CD4-positive, alpha-beta T cell treated with Interleukin-17A for 1 hour (primary cell): ENCODE measurements around the gene ATP5F1A.
"Not testable (repeated sequence)": the region's sequence is repeated elsewhere in the genome, so short reads cannot be mapped to it uniquely, and the experiment has no call there.

Experiments
- DNase-seq: peaks from one replicate; pipeline ENCODE4 v3.0.0-alpha.2; 2020

The ATP5F1A gene

GRCh38 chr18:46097801-46098615 lies at the start of gene ATP5F1A:
Gene ATP5F1A (minus strand): TSS chr18:46098296. CDS start chr18:46098231, 65 bp downstream.
- peak; percentile 84 for DNase-seq

GRCh38 chr18:46141199-46141598 lies 43.1 kb upstream of the ATP5F1A start:
- DNase-seq = no peak

- no peak for DNase-seq
Measured at GRCh38 chr18:46140173-46140572, 42.1 kb upstream of the ATP5F1A start.

- DNase-seq = no peak
Measured at GRCh38 chr18:46134920-46135675, 37.0 kb upstream of the ATP5F1A start.

GRCh38 chr18:46133534-46133933 lies 35.4 kb upstream of the ATP5F1A start:
- DNase-seq = no peak

- DNase-seq = not testable (repeated sequence)
Measured at GRCh38 chr18:46130549-46130948, 32.5 kb upstream of the ATP5F1A start.

- no peak for DNase-seq
Measured at GRCh38 chr18:46130061-46130460, 32.0 kb upstream of the ATP5F1A start.

- not testable (repeated sequence) for DNase-seq
Measured at GRCh38 chr18:46126625-46127024, 28.5 kb upstream of the ATP5F1A start.

GRCh38 chr18:46113751-46114150 lies 15.7 kb upstream of the ATP5F1A start:
- DNase-seq = no peak

- DNase-seq = no peak
Measured at GRCh38 chr18:46110406-46110805, 12.3 kb upstream of the ATP5F1A start.

- no peak for DNase-seq
Measured at GRCh38 chr18:46109386-46109785, 11.3 kb upstream of the ATP5F1A start.

DNA sequence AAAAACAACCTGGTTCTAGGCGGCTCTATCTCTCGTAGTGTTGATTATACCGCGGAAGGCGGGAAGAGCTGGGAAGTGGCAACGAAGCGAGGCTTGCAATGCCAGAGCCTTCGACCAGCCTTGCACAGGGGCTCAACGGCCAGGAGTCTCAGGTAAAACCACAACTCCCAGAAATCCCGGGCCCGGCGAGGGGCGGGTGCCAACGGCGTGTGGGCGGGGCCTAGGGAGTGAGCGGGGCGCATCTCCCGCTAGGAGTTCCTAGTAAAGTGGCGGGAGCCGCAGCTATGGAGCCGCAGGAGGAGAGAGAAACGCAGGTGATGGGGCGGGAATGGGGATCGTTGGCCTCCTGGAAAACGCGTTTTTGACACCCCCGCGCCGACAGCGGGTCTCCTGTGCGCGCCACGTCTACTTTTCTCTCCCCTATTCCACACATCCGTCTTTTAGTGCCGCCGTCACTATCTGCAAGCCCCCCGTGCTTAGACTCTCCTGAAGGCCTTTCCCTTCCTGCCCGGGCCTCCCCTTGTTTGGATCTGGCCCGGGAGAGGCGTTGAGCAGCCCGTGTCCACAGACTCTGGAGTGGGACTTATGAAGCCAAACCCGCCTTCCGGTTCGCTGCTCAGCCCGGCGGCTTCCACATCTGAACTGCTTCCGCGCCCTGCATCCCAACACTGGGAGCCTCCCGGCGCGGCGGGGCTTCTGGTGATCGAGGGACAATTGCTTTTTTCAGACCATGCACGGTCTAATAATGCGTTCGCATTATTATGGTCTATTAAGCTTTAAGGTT lies 6.2 kb upstream of the ATP5F1A start, which contains the start of gene HAUS1:
Gene HAUS1, plus strand, starts transcription at position 258 of the 784 bp plus-strand sequence. Its CDS starts 27 bp downstream, at position 285.
- DNase-seq = peak; percentile 80

DNA sequence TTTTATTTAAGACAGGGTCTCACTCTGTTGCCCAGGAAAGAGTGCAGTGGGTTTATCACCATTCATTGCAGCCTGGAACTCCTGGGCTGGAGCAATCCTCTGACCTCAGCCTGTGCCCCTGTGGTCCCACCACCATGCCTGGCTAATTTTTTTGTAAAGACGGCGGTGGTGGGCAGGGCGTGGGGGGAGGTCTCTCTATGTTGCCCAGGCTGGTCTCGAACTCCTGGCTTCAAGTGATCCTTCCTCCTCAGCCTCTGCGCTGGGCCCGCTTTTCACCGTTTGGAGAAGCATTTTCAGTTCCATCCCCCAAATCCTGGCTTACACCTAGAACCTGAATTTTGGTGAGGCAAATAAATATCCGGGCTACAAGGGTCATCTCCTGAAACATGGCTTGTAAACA lies 1.4 kb upstream of the ATP5F1A start:
- DNase-seq = no peak

GRCh38 chr18:46098616-46098933 lies 479 bp upstream of the ATP5F1A start:
- DNase-seq = no peak

DNA sequence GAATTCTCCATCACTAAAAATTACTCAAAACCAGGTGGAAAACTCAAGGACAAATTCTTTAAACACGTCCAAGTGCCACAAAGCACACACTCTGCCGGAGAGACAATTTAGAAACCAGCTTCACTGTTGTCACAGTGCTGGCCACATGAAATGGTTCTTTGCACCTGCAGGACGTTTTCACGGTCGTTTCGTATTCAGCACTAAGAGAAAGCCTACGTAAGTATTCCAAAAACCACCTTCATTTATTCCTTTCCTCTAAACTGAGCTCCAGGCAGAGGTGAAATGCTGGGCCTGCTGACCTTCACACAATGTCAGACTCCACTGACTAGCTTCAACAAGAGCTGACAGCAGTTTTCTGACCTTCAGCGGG lies 680 bp downstream of the ATP5F1A start:
- peak; percentile 40 for DNase-seq

- peak; percentile 16 for DNase-seq
Measured at GRCh38 chr18:46096651-46097300, 1.3 kb downstream of the ATP5F1A start.

GRCh38 chr18:46095532-46095931 lies 2.6 kb downstream of the ATP5F1A start:
- no peak for DNase-seq

DNA sequence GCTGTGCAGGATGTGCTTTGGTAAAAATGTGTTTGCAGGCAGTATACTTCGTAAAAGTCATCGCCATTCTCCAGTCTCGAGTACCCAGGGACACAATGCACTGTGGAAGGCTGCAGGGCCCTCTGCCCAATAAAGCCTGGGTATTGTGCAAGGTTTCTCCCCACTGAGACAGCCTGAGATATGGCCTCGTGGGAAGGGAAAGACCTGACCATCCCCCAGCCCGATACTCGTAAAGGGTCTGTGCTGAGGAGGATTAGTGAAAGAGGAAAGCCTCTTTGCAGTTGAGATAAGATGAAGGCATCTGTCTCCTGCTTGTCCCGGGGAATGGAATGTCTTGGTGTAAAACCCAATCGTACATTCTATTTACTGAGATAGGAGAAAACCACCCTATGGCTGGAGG lies 9.6 kb downstream of the ATP5F1A start:
- DNase-seq = not testable (repeated sequence)

DNA sequence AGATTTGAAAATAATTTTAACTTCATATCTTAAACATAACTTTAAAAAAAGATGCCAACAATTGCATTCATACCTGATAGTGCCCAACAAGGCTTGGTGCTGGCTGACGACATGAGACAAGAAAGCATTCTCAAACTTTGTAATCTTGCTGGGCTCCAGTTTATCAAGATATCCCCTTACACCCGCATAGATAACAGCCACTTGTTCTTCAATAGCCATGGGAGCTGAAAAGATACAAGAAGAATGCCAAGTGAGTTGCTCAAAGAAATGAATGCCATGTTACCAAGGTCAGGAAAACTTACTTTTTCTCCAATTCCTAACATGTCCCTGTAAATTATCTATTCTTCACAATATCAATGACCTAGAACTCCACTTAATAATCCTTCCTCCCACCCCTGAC lies 13.7 kb downstream of the ATP5F1A start:
- no peak for DNase-seq

DNA sequence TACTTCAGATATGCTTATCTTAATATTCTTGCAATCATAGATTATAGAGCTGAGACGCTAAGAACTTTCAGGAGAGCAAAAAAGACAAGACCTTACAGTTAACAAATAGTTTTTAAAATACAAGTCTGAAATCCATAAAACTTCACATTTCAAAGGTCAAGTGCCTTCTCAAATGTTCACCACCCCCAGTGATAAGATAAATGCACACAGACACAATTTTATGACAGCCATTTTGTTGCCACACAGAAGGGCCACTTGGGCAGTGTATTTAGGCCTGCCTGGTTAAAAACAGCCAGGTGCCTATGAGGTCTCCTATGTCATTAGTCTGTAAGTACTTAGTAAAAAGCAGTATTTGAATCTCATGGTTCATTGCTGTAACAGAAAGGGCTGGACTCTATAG lies 17.9 kb downstream of the ATP5F1A start:
- DNase-seq = no peak

DNA sequence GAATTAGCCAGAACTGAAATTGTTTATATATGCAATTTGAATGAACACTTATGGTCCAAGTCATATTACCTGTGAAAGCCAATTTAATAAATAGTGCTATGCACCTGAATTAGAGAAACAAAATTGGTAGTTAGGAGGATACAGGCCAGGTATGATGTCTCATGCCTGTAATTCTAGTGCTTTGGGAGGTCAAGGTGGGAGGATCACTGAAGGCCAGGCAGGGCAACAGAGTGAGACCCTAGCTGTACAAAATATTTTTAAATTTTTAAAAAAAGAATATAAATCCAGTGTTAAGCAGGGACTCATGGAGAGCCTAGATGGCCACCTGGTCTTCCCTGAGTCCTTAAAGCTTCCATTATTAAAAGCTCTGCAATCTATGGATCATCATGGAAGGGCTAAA lies 18.8 kb downstream of the ATP5F1A start:
- DNase-seq = no peak

GRCh38 chr18:46073474-46074331 lies 24.4 kb downstream of the ATP5F1A start:
- peak; percentile 84 for DNase-seq
